ENCODE measurements around the gene NDN.
"Not testable (repeated sequence)": the region's sequence is repeated elsewhere in the genome, so short reads cannot be mapped to it uniquely, and the experiment has no call there.

The NDN gene, protein sequence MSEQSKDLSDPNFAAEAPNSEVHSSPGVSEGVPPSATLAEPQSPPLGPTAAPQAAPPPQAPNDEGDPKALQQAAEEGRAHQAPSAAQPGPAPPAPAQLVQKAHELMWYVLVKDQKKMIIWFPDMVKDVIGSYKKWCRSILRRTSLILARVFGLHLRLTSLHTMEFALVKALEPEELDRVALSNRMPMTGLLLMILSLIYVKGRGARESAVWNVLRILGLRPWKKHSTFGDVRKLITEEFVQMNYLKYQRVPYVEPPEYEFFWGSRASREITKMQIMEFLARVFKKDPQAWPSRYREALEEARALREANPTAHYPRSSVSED

GRCh38 chr15:23687143-23687470 lies at the start of gene NDN:
Gene NDN (minus strand): TSS chr15:23687305. CDS start chr15:23687217, 88 bp downstream.
- peak in 1 of 2 donors; percentile 2 for DNase-seq

GRCh38 chr15:23736033-23736673 lies 49.0 kb upstream of the NDN start:
- no peak for DNase-seq

- no peak for DNase-seq
Measured at GRCh38 chr15:23734862-23735261, 47.8 kb upstream of the NDN start.

DNA sequence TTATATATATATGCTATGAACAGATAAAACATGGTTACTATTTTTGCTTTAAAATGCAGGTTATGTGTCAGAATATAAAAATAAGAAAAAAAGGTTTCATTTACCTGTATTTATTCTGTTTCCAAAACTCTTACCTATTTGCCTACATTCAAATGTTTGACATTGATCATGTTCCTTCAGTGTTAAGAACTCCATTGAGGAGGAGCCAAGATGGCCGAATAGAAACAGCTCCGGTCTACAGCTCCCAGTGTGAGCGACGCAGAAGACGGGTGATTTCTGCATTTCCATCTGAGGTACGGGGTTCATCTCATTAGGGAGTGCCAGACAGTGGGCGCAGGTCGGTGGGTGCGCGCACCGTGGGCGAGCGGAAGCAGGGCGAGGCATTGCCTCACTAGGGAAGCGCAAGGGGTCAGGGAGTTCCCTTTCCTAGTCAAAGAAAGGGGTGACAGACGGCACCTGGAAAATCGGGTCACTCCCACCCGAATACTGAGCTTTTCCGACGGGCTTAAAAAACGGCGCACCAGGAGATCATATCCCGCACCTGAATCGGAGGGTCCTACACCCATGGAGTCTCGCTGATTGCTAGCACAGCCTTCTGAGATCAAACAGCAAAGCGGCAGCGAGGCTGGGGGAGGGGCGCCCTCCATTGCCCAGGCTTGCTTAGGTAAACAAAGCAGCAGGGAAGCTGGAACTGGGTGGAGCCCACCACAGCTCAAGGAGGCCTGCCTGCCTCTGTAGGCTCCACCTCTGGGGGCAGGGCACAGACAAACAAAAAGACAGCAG lies 27.0 kb upstream of the NDN start:
- not testable (repeated sequence) for DNase-seq

- DNase-seq = no peak
Measured at GRCh38 chr15:23708332-23708731, 21.2 kb upstream of the NDN start.

DNA sequence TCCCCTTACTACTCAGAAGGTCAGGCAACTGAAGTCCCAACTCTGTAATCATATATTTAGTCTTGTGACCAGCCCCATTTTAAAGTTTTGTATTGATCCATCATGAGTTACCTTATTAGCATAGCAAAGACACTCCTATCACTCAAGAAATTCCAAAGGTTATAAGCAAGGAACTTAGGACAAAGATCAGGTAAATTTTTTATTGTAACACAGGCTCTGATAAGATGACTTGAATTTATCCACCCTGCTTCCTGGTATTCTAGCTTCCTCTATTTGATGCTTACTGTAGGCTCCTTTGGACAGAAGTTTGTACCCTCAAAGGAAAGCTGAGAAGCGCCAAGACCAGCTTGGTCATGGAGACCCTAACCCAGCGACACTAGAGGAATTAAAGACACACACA lies 8.2 kb upstream of the NDN start:
- DNase-seq = no peak

DNA sequence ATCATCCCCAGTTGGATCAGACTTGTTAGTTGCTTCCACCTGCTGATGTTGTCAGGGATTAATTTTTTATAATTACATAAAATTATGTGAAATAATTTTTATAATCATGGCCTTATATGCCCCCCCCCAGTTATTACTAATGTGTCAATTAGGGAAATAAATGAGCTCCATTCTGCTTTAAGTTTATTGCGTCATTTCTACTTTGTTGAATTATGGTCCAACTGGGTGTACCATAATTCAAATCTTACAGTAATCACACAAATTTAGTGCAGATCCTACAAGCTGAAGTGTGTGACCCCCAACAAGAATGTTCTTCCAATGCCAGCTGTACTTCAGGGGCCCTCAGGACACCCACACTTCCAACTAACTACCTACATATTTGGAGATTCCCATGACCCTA lies 7.5 kb upstream of the NDN start:
- DNase-seq = no peak

DNA sequence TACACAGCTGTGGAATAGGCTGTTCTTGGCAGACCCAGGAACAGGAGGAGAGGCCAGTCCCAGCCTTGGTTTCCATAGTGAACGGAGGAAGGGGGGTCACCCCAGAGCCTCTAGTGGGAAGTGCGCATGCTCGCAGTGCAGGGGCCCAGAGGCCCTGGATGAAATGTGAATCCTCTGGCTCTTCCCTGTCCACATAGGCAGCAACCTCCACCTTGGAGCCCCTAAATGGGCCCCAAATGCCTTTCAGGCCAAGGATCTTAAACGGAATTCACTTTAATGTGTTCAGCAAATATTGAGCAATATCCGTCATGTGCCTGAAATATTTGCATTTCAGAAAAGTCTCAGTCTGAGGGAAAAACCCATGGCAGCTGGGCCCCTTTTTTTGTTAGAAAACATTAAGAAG lies 3.3 kb upstream of the NDN start:
- DNase-seq = no peak

DNA sequence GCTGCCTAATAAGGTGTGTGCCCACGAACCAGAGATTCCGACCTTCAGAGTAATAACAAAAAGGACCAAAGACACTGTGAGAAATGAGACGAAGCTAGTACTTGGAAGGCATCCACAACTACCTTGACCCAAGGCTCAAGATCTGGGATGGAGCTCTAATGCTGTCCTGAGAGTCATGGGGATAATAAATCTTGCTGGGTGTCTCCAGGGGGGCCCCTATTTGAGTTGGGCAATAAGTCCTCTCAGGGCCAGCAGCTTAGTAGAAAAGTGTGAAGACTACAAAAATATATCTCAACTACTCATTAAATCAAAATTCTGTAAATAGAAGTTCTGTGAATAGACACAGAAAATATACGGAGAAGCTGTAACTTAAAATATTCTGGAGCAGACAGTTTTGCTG lies 2.9 kb upstream of the NDN start:
- DNase-seq = no peak

DNA sequence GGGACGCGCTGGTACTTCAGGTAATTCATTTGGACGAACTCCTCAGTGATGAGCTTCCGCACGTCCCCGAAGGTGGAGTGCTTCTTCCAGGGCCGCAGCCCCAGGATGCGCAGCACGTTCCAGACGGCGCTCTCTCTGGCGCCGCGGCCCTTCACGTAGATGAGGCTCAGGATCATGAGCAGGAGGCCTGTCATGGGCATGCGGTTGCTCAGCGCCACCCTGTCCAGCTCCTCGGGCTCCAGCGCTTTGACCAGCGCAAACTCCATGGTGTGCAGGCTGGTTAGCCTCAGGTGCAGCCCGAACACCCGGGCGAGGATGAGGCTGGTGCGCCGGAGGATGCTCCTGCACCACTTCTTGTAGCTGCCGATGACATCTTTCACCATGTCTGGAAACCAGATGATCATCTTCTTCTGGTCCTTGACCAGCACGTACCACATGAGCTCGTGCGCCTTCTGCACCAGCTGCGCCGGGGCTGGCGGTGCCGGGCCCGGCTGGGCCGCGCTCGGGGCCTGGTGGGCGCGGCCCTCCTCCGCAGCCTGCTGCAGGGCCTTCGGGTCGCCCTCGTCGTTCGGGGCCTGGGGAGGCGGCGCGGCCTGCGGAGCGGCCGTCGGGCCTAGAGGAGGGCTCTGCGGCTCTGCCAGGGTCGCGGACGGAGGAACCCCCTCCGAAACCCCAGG lies 501 bp downstream of the NDN start:
- DNase-seq = no peak

GRCh38 chr15:23671481-23671880 lies 15.6 kb downstream of the NDN start:
- no peak for DNase-seq

DNA sequence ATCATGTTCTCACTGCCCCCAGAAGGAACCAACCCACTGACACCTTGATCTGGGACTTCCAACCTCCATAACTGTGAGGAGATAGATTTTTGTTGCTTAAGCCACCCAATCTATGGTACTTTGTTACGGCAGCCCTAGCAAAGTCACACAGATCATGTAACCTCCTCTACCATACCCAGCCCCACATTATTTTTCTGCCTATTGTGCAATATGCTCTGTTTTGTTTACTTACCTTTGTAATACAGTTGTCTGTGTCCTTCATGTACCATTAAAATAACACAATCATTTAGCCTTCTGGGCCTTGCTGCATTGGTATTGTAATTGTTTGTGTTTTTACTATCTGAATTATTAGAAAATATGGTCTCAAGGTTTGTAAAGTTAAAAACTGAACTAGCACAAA lies 16.1 kb downstream of the NDN start:
- no peak for DNase-seq

GRCh38 chr15:23663232-23663631 lies 23.9 kb downstream of the NDN start:
- no peak for DNase-seq

- peak; percentile 15 to 23 for DNase-seq
Measured at GRCh38 chr15:23648920-23649515, 38.1 kb downstream of the NDN start.

GRCh38 chr15:23647421-23648370 lies 39.4 kb downstream of the NDN start, which contains the start of gene MAGEL2:
Gene MAGEL2 (minus strand): TSS chr15:23647867. CDS start chr15:23647742, 125 bp downstream.
- DNase-seq = no peak

- no peak for DNase-seq
Measured at GRCh38 chr15:23647001-23647295, 40.2 kb downstream of the NDN start.

DNA sequence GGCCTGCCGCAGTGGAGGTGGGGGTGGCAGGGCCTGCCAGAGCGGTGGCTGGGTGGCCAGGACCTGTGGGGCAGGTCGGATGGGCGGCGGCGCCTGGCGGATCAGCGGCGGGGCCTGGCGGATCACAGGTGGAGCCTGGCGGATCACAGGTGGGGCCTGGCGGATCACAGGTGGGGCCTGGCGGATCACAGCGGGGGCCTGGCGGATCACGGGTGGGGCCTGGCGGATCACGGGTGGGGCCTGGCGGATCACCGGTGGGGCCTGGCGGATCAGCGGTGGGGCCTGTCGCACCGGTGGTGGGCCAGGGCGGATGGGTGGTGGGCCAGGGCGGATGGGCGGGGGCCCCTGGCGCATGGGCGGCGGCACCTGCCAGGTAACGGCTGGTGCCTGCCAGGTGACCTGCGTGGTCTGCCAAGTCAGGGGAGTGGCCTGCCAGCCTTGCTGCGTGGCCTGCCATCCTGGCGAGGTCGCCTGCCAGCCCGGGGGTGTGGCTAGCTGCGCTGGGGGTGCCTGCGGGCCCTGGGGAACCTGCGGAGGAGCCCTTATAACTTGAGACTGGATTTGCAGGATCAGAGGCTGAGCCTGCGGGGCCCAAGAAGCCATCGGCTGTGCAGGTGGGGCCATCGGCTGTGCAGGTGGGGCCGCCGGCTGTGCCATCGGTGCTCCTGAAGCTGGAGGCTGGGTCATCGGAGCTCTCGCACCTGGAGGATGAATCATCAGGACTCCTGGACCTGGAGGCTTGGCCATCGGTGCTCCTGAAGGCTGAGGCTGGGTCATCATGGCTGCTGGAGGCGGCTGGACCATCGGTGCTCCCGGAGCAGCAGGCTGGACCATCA lies 40.7 kb downstream of the NDN start:
- no peak for DNase-seq

GRCh38 chr15:23645371-23646164 lies 41.5 kb downstream of the NDN start:
- DNase-seq = no peak

DNA sequence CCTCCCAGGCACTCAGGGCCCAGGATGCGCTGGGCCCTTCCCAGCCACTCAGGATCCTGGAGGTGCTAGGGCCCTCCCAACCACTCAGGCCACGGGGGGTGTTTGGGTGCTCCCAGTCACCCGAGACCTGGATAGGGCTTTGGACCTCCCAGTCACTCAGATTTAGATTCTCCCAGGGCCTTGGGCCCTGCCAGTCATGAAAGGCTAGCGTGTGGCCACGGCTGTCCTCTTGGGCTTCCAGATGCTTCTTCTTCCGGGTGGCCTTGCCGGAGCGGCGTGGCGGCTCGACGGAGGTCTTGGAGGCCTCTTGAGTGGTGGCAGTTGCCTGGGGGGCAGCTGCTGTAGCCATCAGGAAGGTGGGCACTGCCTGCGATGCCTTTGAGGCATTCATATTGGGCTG lies 42.3 kb downstream of the NDN start:
- DNase-seq = no peak

GRCh38 chr15:23642413-23643044 lies 44.6 kb downstream of the NDN start:
- peak; percentile 40 to 41 for DNase-seq

Measured in stimulated activated CD4-positive, alpha-beta T cell treated with anti-CD3 and anti-CD28 coated beads, Interleukin-2, amount 100 ng/mL, for 48 hours (primary cell).